Common myeloid progenitor, CD34-positive (primary cell): ENCODE data around the gene PHF19.

Experiments used
- CTCF ChIA-PET: fragments of 350-600 bp; sonication (Branson Sonifier 250); formaldehyde crosslinking; loops from one replicate; lab custom pipeline; 2021; ENCODE audit warnings: antibody characterized with exemption; lab: Charles Lee
- POLR2A ChIA-PET: fragments of 350-600 bp; sonication (Branson Sonifier 250); formaldehyde crosslinking; loops from one replicate; lab custom pipeline; 2021; ENCODE audit warnings: antibody characterized with exemption; lab: Charles Lee
- DNase-seq, 3 donors: peaks; one replicate each; pipeline versions ENCODE4 v3.0.0 to v3.0.0-alpha.2; 2013
- H3K27ac ChIP-seq, 2 experiments: 1 replicate in 1 of 2; 2 replicates in 1 of 2; pipeline ENCODE4 v1.7.0; 2013; ENCODE audit warnings: inconsistent platforms in 2 of 2, low read length in 2 of 2, mild to moderate bottlenecking in 2 of 2, low read depth in 1 of 2, moderate library complexity in 1 of 2; ENCODE audit not compliant: severe bottlenecking in 2 of 2, insufficient read depth in 1 of 2, poor library complexity in 1 of 2
- H3K27me3 ChIP-seq, 5 experiments: replicated peaks in 2 of 5; 1 replicate in 3 of 5; 2 replicates in 2 of 5; pipeline versions ENCODE4 v1.6.1 to v1.7.0; 2013; ENCODE audit warnings: low read length in 4 of 5, mild to moderate bottlenecking in 2 of 5, moderate library complexity in 2 of 5, inconsistent platforms in 1 of 5; ENCODE audit not compliant: insufficient read depth in 5 of 5, control insufficient read depth in 4 of 5
- H3K36me3 ChIP-seq, 4 experiments: 1 replicate in 2 of 4; 2 replicates in 2 of 4; pipeline versions ENCODE4 v1.6.1 to v1.7.0; 2013; ENCODE audit warnings: low read length in 3 of 4, control low read depth in 1 of 4, mild to moderate bottlenecking in 1 of 4; ENCODE audit not compliant: control insufficient read depth in 4 of 4, insufficient read depth in 4 of 4
- H3K4me1 ChIP-seq, 4 experiments: 1 replicate in 3 of 4; 2 replicates in 1 of 4; pipeline versions ENCODE4 v1.6.1 to v1.7.1; 2013; ENCODE audit warnings: low read length in 3 of 4, mild to moderate bottlenecking in 3 of 4, control low read depth in 1 of 4, inconsistent platforms in 1 of 4, moderate library complexity in 1 of 4; ENCODE audit not compliant: control insufficient read depth in 4 of 4, insufficient read depth in 4 of 4; ENCODE audit errors: control extremely low read depth in 1 of 4
- H3K4me3 ChIP-seq, 7 experiments: 1 replicate in 4 of 7; 2 replicates in 3 of 7; pipeline versions ENCODE4 v1.5.1 to v1.7.0; 2013; ENCODE audit warnings: mild to moderate bottlenecking in 7 of 7, low read length in 6 of 7, moderate library complexity in 6 of 7, inconsistent platforms in 2 of 7, low read depth in 2 of 7, control low read depth in 1 of 7; ENCODE audit not compliant: insufficient read depth in 4 of 7, control insufficient read depth in 1 of 7; ENCODE audit errors: extremely low read depth in 1 of 7
- H3K9me3 ChIP-seq, 5 experiments: 1 replicate in 4 of 5; 2 replicates in 1 of 5; pipeline versions ENCODE4 v1.6.1 to v1.7.1; 2013; ENCODE audit warnings: low read length in 4 of 5, mild to moderate bottlenecking in 2 of 5, inconsistent platforms in 1 of 5, low read depth in 1 of 5, moderate library complexity in 1 of 5; ENCODE audit not compliant: control insufficient read depth in 4 of 5, insufficient read depth in 2 of 5; ENCODE audit errors: control extremely low read depth in 1 of 5
- WGBS: methylation state at CpG from one replicate; pipeline ENCODE4 v1.1.5; 2013; ENCODE audit not compliant: insufficient coverage; 5-methylcytosine and 5-hydroxymethylcytosine counted together

PHF19 gene

GRCh38 chr9:120899490-120900068 lies 22.6 kb upstream of the PHF19 start:
- 93% methylated on average over 4 of the region's 6 CpGs for whole genome bisulfite sequencing
- no peak for DNase-seq
- H3K27ac ChIP-seq, result no peak overlapping the region
- ChIA-PET POLR2A (no interaction called here), CTCF (interaction anchor here (0.6 to 3.2 kb wide), 5 partner anchors 9 to 32 kb away, joined by 3 to 7 read pairs (median 4); partner anchors contain the start of gene PHF19)
- H3K9me3 ChIP-seq, result no peaks in the 10 kb centered on the region
- H3K4me3 ChIP-seq, result no peak overlapping the region
- H3K4me1 ChIP-seq, result peaks cover 0 to 28% (median 23%) of the 10 kb centered on the region in 4 experiments
- no peaks in the 10 kb centered on the region for H3K27me3 ChIP-seq
- no peaks in the 10 kb centered on the region for H3K36me3 ChIP-seq

- WGBS, result no CpG with 5 or more reads among the region's 3 CpGs
- H3K36me3 ChIP-seq, result no peaks in the 10 kb centered on the region
- CTCF ChIA-PET, result interaction anchor here (1.5 to 3.2 kb wide), 3 partner anchors 18 to 25 kb away, joined by 3 to 9 read pairs (median 7); partner anchors contain the start of gene PHF19
- H3K27me3 ChIP-seq, result no peaks in the 10 kb centered on the region
- H3K4me1 ChIP-seq, result peaks cover 0 to 26% (median 23%) of the 10 kb centered on the region in 4 experiments
- H3K4me3 ChIP-seq, result no peak overlapping the region
- DNase-seq, result no peak
- POLR2A ChIA-PET, result no interaction called here
- H3K27ac ChIP-seq, result no peak overlapping the region
- H3K9me3 ChIP-seq, result no peaks in the 10 kb centered on the region
Observed at GRCh38 chr9:120898396-120898795, 21.4 kb upstream of the PHF19 start.

- Histone ChIP-seq H3K9me3 (no peaks in the 10 kb centered on the region), H3K27me3 (no peaks in the 10 kb centered on the region), H3K36me3 (no peaks in the 10 kb centered on the region), H3K4me1 (peaks cover 6 to 50% (median 43%) of the 10 kb centered on the region in 4 experiments), H3K27ac (no peak overlapping the region), H3K4me3 (no peak overlapping the region)
- WGBS, result no CpG with 5 or more reads among the region's 2 CpGs
- no peak for DNase-seq
- ChIA-PET POLR2A (no interaction called here), CTCF (interaction anchor here (0.7 to 2.2 kb wide), 10 partner anchors 9 to 41 kb away, joined by 3 to 11 read pairs (median 4); no protein-coding TSS in a partner anchor)
Observed at GRCh38 chr9:120895951-120896350, 19.0 kb upstream of the PHF19 start.

- no peak overlapping the region for H3K27ac ChIP-seq
- POLR2A ChIA-PET, result interaction anchor here (0.6 to 2.8 kb wide), 2 partner anchors 11 to 23 kb away, joined by 3 to 8 read pairs; no protein-coding TSS in a partner anchor
- no peak overlapping the region for H3K4me3 ChIP-seq
- peaks cover 13 to 63% (median 54%) of the 10 kb centered on the region in 4 experiments for H3K4me1 ChIP-seq
- no peak for DNase-seq
- WGBS, result 89% methylated on average over 45 of the region's 63 CpGs
- no peaks in the 10 kb centered on the region for H3K36me3 ChIP-seq
- CTCF ChIA-PET, result interaction anchor here (0.9 to 2.2 kb wide), 6 partner anchors 11 to 167 kb away, joined by 3 to 6 read pairs (median 4); no protein-coding TSS in a partner anchor
- H3K9me3 ChIP-seq, result no peaks in the 10 kb centered on the region
- H3K27me3 ChIP-seq, result no peaks in the 10 kb centered on the region
Observed at GRCh38 chr9:120894321-120895148, 17.5 kb upstream of the PHF19 start.

- DNase-seq, result no peak
- Histone ChIP-seq H3K4me3 (no peak overlapping the region), H3K27me3 (no peaks in the 10 kb centered on the region), H3K27ac (no peak overlapping the region), H3K4me1 (peaks cover 13 to 63% (median 54%) of the 10 kb centered on the region in 4 experiments), H3K9me3 (no peaks in the 10 kb centered on the region), H3K36me3 (no peaks in the 10 kb centered on the region)
- CTCF ChIA-PET, result interaction anchor here (1.0 to 2.2 kb wide), 4 partner anchors 10 to 168 kb away, joined by 3 to 6 read pairs (median 4); no protein-coding TSS in a partner anchor
- WGBS, result 89% methylated on average over 11 of the region's 13 CpGs
- POLR2A ChIA-PET, result interaction anchor here (2.8 kb wide), 1 partner anchor 10 kb away, joined by 8 read pairs; no protein-coding TSS in a partner anchor
Observed at GRCh38 chr9:120893611-120894307, 16.8 kb upstream of the PHF19 start.

- POLR2A ChIA-PET, result interaction anchor here (1.0 to 2.8 kb wide), 4 partner anchors 9 to 41 kb away, joined by 3 to 8 read pairs (median 3); no protein-coding TSS in a partner anchor
- Histone ChIP-seq H3K27ac (peak overlapping the region in 1 of 2 experiments; percentile 28), H3K9me3 (no peaks in the 10 kb centered on the region), H3K4me1 (peaks cover 13 to 56% (median 49%) of the 10 kb centered on the region in 4 experiments), H3K27me3 (no peaks in the 10 kb centered on the region), H3K36me3 (no peaks in the 10 kb centered on the region), H3K4me3 (no peak overlapping the region)
- CTCF ChIA-PET, result interaction anchor here (0.7 to 1.6 kb wide), 7 partner anchors 9 to 169 kb away, joined by 3 to 5 read pairs (median 4); no protein-coding TSS in a partner anchor
- peak; percentile 89 to 99 (median 98) for DNase-seq
- WGBS, result 75% methylated on average over 4 of the region's 6 CpGs
Observed at GRCh38 chr9:120892748-120893610, 16.0 kb upstream of the PHF19 start.
